ENCODE results near the gene TBX15.

The TBX15 gene

DNA sequence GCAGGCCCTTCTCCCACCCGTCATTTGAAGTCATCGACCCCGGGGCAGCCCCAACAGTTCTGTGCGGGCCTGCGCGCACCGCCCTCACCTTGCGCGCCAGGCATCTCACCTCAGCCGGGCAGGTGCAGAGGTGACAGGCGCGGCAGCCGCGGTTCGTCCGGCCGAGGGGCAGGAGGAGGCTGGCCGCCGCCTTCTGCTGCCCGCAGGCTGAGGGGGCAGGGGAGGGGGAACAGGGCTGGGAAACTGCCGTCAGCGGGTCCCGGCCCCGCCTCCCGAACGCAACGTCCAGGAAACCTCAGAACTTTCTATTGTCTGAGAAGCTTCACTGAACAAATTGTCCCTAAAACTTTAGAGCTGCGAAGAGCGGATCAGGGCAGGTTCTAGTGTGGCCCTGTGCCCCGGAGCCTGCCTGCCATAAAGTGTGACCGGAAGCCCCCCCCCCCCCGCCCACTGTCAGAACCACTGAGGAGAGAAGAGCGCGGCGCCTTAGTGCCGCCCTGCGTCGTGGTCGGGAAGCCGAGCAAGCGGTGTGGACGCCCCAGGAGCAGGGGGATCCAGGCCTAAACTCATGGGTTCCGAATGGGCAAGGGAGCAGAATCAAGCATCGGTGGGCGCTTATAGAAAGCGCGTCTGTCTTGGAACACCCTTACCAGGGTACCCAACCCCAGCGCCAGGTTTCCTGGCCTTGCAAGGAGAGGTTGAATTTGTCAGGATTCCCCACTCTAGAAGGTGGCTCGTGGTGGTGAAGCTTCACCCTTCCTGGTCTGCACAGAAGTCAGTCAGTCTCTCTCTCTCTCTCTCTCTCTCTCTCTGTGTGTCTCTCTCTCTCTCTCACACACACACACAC lies 13.3 kb upstream of the TBX15 start:
- no peak for DNase-seq (ENCODE audit: low spot score)

GRCh38 chr1:119000371-119001180 lies 12.4 kb upstream of the TBX15 start:
- no peak for DNase-seq (ENCODE audit: low spot score)

GRCh38 chr1:118999348-119000071 lies 11.4 kb upstream of the TBX15 start:
- DNase-seq (ENCODE audit: low spot score): no peak

DNA sequence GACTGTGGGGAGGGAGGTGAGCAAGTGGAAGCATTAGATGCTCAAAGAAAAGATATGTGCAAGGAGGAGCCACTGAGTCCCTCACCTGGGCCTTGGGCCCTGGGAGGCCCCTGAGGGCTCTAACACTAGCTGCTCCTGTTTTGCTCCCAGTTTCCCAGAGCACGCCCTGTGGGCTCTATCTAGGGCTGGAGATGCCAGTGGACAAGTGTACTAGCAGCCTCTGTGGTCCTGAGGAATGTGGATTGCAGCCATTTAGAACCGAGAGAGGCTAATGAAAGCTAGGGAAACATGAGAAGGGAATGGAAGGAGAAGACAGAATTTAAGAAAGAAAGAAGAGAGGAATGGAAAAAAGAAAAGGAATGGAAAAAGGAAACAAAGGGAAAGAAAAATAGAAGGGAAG lies 10.0 kb upstream of the TBX15 start:
- DNase-seq (ENCODE audit: low spot score): no peak

- no peak for DNase-seq (ENCODE audit: low spot score)
Measured at GRCh38 chr1:118997225-118997624, 9.1 kb upstream of the TBX15 start.

GRCh38 chr1:118995312-118996016 lies 7.3 kb upstream of the TBX15 start:
- DNase-seq (ENCODE audit: low spot score): peak; percentile 5

GRCh38 chr1:118993700-118994026 lies 5.5 kb upstream of the TBX15 start:
- DNase-seq (ENCODE audit: low spot score): no peak

DNA sequence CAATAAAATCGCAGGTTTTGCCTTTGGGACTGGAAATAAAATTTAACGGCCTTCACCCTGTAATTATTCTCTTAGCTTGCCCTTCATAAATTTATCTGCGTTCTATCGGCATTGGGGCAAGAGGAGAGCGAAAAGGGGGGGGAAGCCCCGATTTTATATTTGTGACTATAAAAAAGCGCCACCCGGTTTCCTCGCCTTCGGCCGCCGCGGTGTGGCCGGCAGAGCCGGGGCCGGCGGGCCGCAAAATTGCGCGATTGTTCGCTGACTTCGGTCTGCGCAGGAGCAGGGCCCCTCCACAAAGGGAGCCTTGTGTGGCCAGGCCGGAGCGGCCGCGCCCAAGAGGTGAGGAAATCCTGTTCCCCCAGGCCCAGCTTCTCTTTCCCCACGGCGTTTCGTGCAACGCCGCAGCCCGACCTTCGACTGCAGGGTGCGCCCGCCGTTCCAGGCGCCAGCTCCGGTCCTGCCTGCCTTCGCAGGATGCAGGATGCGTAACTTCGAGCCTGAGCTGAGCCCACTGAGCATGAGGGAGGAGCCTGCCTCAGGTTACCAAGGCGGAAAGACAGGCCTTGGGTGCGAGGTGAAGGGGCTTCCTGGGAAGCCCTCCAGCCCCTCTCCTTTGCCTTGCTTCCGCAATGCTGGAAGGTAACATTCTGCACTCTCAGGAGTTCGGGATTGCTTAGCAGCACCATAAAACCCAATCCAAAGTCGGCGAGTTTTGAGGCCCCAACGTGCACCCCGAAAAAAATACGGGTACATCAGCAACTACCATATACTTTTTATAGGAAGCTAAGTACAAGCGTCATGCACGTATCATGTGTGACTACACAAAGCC lies 4.9 kb upstream of the TBX15 start:
- no peak for DNase-seq (ENCODE audit: low spot score)

DNA sequence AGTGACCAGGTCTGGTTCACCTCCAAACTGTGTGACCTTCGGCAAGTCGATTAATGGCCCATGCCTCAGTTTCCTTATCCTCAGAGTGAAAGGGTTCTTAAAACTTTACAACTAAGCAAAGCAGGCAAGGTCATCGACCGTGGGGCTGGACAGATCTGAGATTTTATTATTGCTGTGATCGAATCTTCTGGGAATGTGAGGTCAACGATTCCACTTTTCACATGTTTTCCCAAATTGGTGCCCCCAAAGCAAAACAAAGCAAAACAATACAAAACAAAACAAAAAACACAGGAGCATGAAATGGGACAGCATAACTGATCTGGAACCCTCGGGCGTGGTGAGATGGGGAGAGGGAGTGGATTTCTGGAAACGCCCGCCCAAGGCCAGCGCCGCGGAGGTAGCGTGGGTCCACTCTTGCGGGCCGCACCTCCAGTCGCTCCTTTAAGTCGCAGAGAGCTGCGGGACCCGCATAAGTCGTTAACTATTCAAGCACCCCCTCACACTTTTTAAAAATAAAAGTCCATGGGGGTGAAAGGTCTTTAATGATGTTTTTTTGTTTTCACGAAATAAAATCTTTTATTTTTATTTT lies 4.2 kb upstream of the TBX15 start:
- no peak for DNase-seq (ENCODE audit: low spot score)

- no peak for DNase-seq (ENCODE audit: low spot score)
Measured at GRCh38 chr1:118991448-118991847, 3.3 kb upstream of the TBX15 start.

GRCh38 chr1:118990513-118991152 lies 2.5 kb upstream of the TBX15 start:
- no peak for DNase-seq (ENCODE audit: low spot score)

DNA sequence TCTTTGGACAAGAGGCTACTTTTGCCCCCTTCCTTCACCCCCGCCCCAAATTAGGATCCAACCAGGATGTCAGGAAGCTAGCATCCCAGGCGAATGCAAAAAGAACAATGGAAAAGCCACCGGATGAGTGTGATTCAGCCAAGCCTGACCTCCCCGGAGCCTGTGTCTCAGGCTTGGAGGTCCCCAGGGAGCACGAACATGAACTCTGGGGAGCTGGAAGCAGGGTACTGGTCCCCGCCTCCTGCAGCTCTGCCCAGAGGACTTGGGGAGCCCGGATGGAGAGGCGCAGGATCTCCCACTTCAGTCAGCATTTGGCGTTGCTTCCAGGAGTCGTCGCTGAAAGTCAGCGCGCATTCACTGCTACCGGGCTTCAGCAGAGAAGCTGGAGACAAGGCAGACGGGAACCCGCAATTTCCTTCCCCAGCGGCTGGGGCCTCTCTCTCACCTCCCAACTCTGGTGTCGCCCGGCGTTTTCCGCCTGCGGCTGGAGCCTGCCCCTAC lies 1.8 kb upstream of the TBX15 start:
- DNase-seq (ENCODE audit: low spot score): peak; percentile 3

GRCh38 chr1:118989006-118989815 lies 1.1 kb upstream of the TBX15 start:
- DNase-seq (ENCODE audit: low spot score): no peak

GRCh38 chr1:118987468-118988185 lies 516 bp downstream of the TBX15 start:
- DNase-seq (ENCODE audit: low spot score): no peak

DNA sequence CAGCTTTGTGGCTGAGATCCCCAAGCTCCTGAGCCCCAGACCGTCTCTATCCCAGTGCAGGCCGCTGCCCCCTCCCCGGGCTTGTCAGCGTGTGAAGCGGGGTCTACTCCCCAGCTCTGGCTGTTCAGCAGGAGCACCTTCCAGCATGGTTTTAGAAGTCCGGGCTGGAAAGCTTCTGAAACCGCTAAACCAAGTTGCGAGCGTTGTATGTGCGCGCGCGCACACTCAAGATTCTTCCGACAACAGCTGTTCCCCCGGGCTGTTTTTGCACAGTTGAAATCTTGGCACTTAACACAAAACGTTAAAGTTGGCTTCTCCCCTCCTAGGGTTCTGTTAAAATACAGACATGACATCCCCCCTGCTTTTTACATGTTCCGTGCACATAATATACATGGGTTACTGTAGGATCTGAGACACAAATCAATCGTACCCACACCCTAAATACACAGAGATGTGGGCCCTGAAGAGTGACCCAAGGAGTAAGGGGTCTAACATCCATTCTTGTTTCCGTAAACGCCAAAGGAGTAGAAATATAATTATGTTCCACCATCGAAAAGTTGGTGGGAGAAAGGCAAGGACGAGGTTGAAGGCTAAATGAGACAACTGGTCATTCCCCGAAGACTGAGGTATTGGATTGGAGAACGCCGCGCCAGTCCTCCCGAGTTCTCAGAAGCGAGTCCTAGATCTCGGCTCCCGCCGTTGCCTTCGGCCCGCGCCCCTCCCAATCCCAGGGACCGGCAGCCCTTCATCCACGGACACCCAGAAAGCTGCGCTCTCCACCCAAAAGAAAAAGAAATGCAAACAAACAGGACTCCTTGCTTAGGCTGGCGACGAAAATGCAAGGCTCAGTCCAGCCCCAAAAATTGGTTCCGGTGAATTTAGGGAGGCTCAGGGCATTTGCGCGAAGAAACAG lies 1.3 kb downstream of the TBX15 start:
- no peak for DNase-seq (ENCODE audit: low spot score)

GRCh38 chr1:118985640-118986554 lies 2.2 kb downstream of the TBX15 start:
- DNase-seq (ENCODE audit: low spot score): no peak
